Stomach (tissue), 9 donors: ENCODE measurements around the gene TFAP2A. TPM values are rescaled to one million over a fixed set of nuclear protein-coding genes. Genes with fewer than 3 reads are reported as not detected.

Experiments
- DNase-seq, 2 donors: peaks; one replicate each; pipeline versions ENCODE4 v3.0.0 to v3.0.0-alpha.2; 2013 to 2019
- H3K27ac ChIP-seq, 5 donors: fragments of 200-600 bp in 4 of 5; sonication (generic) in 4 of 5; one replicate each; pipeline ENCODE4 v1.5.1; 2013 to 2019; ENCODE audit warnings: mild to moderate bottlenecking in 1 of 5, moderate library complexity in 1 of 5
- H3K27me3 ChIP-seq, 3 donors: fragments of 200-600 bp; sonication (generic); one replicate each; pipeline ENCODE4 v1.5.1; 2017 to 2019; ENCODE audit warnings: mixed run types in 1 of 3
- H3K36me3 ChIP-seq, 4 donors: fragments of 200-600 bp; sonication (generic); 1 replicate in 3 of 4; 2 replicates in 1 of 4; pipeline ENCODE4 v1.5.1; 2016 to 2019
- H3K4me1 ChIP-seq, 4 donors: fragments of 200-600 bp; sonication (generic); one replicate each; pipeline ENCODE4 v1.5.1; 2016 to 2019
- H3K4me3 ChIP-seq, 4 donors: fragments of 200-600 bp; sonication (generic) in 3 of 4; one replicate each; pipeline ENCODE4 v1.5.1; 2016 to 2019; ENCODE audit warnings: mild to moderate bottlenecking in 1 of 4
- H3K9me3 ChIP-seq, 4 donors: fragments of 200-600 bp; sonication (generic); one replicate each; pipeline ENCODE4 v1.5.1; 2016 to 2019
- EP300 ChIP-seq: sonication (generic); formaldehyde crosslinking; IDR thresholded peaks from one replicate; pipeline ENCODE4 v1.6.1; 2017; ENCODE audit warnings: antibody characterized with exemption
- POLR2A ChIP-seq, 4 donors: fragments of 450-650 bp; IDR thresholded peaks; one replicate each; pipeline ENCODE4 v1.6.1; 2016; ENCODE audit warnings: antibody characterized with exemption in 4 of 4, control low read depth in 2 of 4, mild to moderate bottlenecking in 1 of 4, moderate library complexity in 1 of 4
- POLR2AphosphoS5 ChIP-seq, 3 donors: sonication (generic); formaldehyde crosslinking; IDR thresholded peaks; one replicate each; pipeline ENCODE4 v1.6.1; 2016; ENCODE audit warnings: antibody characterized with exemption in 3 of 3
- WGBS, 5 donors: extraction: QIAGEN DNeasy Blood & Tissue Kit in 3 of 5; methylation state at CpG; one replicate each; pipeline versions ENCODE4 v1.1.5 to v1.1.7; 2013 to 2018; 5-methylcytosine and 5-hydroxymethylcytosine counted together
- intact Hi-C: fragments of 100-400 bp; cut with DNase I; formaldehyde crosslinking; loops from one replicate; pipeline ENCODE4 v1.15.1; 2023; ENCODE audit warnings: low total_unique reads
- polyA plus RNA-seq, 3 donors: library from polyadenylated mRNA; stranded (reverse); fragments of 200-250 nt; gene quantifications; one replicate each; pipeline ENCODE4 v1.2.3, GENCODE V29; 2013
- total RNA-seq, 5 donors: library from RNA; depleted of rRNA; stranded (reverse); fragments of >200 nt; gene quantifications; one replicate each; pipeline versions ENCODE4 v1.1.0 to v1.2.3, GENCODE V29; 2014 to 2016
- TF ChIP-seq, protein P1 (sequence below), 7 experiments: fragments of 450-650 bp in 4 of 7; fragments of 200-600 bp in 3 of 7; sonication (generic) in 3 of 7; IDR thresholded peaks; one replicate each; pipeline ENCODE4 v1.5.1; 2016 to 2019; ENCODE audit warnings: antibody characterized with exemption in 7 of 7, control low read depth in 2 of 7, mild to moderate bottlenecking in 1 of 7
- donor health status: healthy with polysubstance abuse.
- donor health status: Bipolar disorder and iron deficiency.
- donor health status: healthy.

The TFAP2A gene
- total and polyA plus RNA-seq, 8 donors, result 0.18 to 10.1 (median 0.50) TPM; not detected in 5

DNA sequence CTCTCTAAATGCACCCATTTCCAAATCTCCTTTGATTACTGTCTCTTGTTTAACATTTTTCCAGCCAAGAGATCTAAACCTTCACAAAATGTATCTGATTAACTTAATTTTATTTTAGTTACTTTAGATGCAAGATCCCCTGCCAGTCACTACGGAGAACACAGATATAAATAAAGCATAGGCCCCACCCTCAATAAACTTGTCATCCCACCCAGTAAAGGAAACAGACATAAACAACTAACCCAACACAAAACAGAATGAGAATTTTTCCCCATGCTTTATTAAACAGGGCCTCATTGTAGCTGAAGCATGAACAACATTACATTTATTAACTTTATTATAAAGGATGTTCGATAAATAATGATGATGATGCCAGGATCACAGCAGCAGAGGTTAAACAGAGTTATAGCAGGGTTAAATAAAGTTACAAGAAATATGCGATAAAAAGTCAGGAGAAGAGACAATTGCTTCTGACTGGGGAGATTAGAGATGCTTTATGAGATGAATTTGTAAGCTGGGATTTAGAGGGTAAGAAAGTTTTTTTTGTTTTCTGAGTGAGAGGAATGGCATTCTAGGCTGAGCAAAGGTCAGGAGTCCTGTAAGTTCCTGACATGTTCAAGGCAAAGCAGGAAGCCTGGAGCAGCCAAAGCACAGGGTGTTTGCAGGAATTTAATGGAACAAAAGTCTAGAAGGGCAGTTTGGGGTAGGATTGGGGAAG is 41.1 kb downstream of the TFAP2A start:
- Histone ChIP-seq H3K4me1 (peaks cover 0 to 7% (median 0%) of the 10 kb centered on the region in 4 donors), H3K4me3 (no peak overlapping the region), H3K9me3 (no peaks in the 10 kb centered on the region), H3K27me3 (peaks cover 0 to 14% (median 0%) of the 10 kb centered on the region in 3 donors), H3K27ac (no peak overlapping the region), H3K36me3 (no peaks in the 10 kb centered on the region)
- DNase-seq, result no peak
- intact Hi-C loops, result no loop called here
- WGBS, 5 donors, result 40 to 61% (median 56%) methylated on average over 3 of the region's 3 CpGs
- TF ChIP-seq POLR2A (IDR thresholded peaks at IDR 0.05), result no peak
- no peak for TF ChIP-seq POLR2AphosphoS5 (IDR thresholded peaks at IDR 0.05)
- TF ChIP-seq EP300, result no peak
- TF ChIP-seq, protein P1, sequence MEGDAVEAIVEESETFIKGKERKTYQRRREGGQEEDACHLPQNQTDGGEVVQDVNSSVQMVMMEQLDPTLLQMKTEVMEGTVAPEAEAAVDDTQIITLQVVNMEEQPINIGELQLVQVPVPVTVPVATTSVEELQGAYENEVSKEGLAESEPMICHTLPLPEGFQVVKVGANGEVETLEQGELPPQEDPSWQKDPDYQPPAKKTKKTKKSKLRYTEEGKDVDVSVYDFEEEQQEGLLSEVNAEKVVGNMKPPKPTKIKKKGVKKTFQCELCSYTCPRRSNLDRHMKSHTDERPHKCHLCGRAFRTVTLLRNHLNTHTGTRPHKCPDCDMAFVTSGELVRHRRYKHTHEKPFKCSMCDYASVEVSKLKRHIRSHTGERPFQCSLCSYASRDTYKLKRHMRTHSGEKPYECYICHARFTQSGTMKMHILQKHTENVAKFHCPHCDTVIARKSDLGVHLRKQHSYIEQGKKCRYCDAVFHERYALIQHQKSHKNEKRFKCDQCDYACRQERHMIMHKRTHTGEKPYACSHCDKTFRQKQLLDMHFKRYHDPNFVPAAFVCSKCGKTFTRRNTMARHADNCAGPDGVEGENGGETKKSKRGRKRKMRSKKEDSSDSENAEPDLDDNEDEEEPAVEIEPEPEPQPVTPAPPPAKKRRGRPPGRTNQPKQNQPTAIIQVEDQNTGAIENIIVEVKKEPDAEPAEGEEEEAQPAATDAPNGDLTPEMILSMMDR (IDR thresholded peaks at IDR 0.05), result no peak

DNA sequence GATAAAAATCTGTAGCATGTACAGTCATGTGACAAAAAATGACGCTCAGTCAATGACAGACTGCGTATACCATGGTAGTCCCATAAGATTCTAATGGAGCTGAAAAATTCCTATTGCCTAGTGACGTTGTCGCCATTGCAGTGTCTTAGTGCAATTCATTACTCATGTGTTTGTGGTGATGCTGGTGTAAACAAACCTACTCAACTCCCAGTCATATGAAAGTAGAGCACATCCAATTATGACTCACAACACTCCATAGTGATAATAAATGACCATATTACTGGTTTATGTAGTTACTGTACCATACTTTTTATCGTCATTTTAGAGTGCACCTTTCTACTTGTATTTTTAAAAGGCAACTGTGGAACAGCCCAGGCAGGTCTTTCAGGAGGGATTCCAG is 45.0 kb downstream of the TFAP2A start:
- no peaks in the 10 kb centered on the region for H3K9me3 ChIP-seq
- intact Hi-C loops, result no loop called here
- no peak overlapping the region for H3K4me3 ChIP-seq
- no peak for DNase-seq
- H3K36me3 ChIP-seq, result no peaks in the 10 kb centered on the region
- WGBS, 5 donors, result 76 to 88% (median 86%) methylated on average over 5 of the region's 5 CpGs
- no peaks in the 10 kb centered on the region for H3K27me3 ChIP-seq
- no peak for TF ChIP-seq EP300
- TF ChIP-seq, protein P1 (IDR thresholded peaks at IDR 0.05), result no peak
- TF ChIP-seq POLR2A (IDR thresholded peaks at IDR 0.05), result no peak
- TF ChIP-seq POLR2AphosphoS5 (IDR thresholded peaks at IDR 0.05), result no peak
- peaks cover 0 to 7% (median 0%) of the 10 kb centered on the region in 4 donors for H3K4me1 ChIP-seq
- H3K27ac ChIP-seq, result no peak overlapping the region

DNA sequence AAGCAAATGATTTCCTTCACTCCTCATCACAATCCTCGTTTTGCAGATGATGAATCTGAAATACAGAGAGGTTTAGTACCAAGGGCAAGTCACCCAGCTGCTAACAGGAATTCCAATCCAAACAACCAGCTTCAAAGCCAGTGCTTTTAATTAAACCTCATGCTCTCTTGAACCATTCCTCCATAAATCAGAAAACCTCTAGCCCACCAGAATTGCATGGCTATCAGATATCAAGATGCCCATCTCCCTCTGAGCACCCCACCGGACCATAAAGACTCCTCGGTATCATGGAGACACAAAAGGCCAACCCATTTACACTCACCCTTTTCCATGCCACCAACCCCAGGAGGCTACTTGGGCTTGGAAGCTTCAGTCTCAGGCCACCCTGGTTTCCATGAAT is 46.0 kb downstream of the TFAP2A start:
- H3K9me3 ChIP-seq, result no peaks in the 10 kb centered on the region
- 54 to 67% (median 60%) methylated on average over 3 of the region's 3 CpGs for WGBS, 5 donors
- no peak for TF ChIP-seq POLR2AphosphoS5 (IDR thresholded peaks at IDR 0.05)
- no peak for TF ChIP-seq EP300
- TF ChIP-seq, protein P1 (IDR thresholded peaks at IDR 0.05), result no peak
- no peak for TF ChIP-seq POLR2A (IDR thresholded peaks at IDR 0.05)
- no peak overlapping the region for H3K27ac ChIP-seq
- no peak overlapping the region for H3K4me3 ChIP-seq
- intact Hi-C loops, result no loop called here
- H3K27me3 ChIP-seq, result no peaks in the 10 kb centered on the region
- no peak for DNase-seq
- peaks cover 0 to under 1% (median 0%) of the 10 kb centered on the region in 4 donors for H3K4me1 ChIP-seq
- no peaks in the 10 kb centered on the region for H3K36me3 ChIP-seq

DNA sequence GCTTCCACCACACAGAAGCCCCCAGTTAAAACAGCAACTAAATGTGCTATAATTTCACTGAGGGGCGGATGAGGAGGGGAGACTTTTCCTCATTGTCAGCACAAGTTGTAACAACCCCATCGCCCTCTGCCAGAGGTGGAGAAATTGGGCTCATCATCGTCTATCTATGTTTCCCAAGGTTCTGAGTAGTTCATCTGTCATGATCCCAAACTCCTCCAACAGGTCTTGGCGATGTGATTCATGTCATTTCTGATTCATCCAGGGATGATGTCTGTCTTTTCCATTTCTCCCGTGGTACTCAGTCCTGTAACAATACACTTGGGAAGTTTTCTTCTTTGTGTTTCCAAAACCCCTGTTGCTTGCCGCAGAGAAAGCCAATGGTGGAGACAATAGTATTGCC is 51.0 kb downstream of the TFAP2A start:
- DNase-seq, result no peak
- Histone ChIP-seq H3K36me3 (no peaks in the 10 kb centered on the region), H3K4me3 (no peak overlapping the region), H3K9me3 (no peaks in the 10 kb centered on the region), H3K27me3 (no peaks in the 10 kb centered on the region), H3K27ac (no peak overlapping the region), H3K4me1 (no peaks in the 10 kb centered on the region)
- intact Hi-C loops, result no loop called here
- WGBS, 5 donors, result 78 to 86% (median 82%) methylated on average over 6 of the region's 6 CpGs
- TF ChIP-seq POLR2A (IDR thresholded peaks at IDR 0.05) (no peak), POLR2AphosphoS5 (IDR thresholded peaks at IDR 0.05) (no peak), EP300 (no peak)
- TF ChIP-seq, protein P1 (IDR thresholded peaks at IDR 0.05), result no peak
